NCI-H82 treated with DMSO at 0.1 percent for 48 hours (cell line): ENCODE measurements around the gene C2CD2L.
A peak's percentile ranks its signal among the peaks of the same experiment; 100 is the strongest.
"Not testable (repeated sequence)": the region's sequence is repeated elsewhere in the genome, so short reads cannot be mapped to it uniquely, and the experiment has no call there.

ENCODE experiments used
- DNase-seq: peaks from one replicate; lab custom pipeline; 2025; ENCODE audit not compliant: unreplicated experiment; lab: John Stamatoyannopoulos, UW

The C2CD2L gene

DNA sequence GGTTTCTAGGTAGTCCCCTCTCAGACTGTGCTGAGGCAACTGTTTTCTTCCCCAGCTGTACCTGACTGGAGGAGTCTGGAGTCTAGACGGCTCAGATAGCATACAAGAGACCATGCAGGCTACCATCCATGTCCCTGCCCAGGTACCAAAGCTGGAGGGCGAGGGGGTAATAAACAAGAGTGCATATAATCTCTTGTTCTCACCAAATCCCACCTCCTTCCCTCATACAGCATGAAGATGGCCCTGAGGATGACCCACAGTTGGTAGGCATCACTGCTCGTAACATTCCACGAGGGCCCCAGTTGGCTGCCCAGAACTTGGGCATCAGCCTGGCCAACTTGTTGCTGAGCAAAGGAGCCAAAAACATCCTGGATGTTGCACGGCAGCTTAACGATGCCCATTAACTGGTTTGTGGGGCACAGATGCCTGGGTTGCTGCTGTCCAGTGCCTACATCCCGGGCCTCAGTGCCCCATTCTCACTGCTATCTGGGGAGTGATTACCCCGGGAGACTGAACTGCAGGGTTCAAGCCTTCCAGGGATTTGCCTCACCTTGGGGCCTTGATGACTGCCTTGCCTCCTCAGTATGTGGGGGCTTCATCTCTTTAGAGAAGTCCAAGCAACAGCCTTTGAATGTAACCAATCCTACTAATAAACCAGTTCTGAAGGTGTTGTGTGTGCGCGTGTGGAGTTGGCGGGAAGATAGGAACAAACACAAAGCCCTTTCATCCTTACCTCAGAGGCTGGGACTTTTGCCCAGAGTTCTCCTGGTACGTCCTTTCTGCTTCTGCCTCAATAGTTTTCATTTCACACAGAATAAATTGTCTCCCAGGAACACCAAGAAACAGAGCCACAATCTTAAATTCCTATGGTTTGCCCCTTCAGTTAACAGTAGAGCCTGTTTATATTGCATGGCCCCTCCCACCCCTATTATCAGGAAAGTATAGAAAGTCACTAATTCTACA is 14.0 kb upstream of the C2CD2L start:
- no peak for DNase-seq

DNA sequence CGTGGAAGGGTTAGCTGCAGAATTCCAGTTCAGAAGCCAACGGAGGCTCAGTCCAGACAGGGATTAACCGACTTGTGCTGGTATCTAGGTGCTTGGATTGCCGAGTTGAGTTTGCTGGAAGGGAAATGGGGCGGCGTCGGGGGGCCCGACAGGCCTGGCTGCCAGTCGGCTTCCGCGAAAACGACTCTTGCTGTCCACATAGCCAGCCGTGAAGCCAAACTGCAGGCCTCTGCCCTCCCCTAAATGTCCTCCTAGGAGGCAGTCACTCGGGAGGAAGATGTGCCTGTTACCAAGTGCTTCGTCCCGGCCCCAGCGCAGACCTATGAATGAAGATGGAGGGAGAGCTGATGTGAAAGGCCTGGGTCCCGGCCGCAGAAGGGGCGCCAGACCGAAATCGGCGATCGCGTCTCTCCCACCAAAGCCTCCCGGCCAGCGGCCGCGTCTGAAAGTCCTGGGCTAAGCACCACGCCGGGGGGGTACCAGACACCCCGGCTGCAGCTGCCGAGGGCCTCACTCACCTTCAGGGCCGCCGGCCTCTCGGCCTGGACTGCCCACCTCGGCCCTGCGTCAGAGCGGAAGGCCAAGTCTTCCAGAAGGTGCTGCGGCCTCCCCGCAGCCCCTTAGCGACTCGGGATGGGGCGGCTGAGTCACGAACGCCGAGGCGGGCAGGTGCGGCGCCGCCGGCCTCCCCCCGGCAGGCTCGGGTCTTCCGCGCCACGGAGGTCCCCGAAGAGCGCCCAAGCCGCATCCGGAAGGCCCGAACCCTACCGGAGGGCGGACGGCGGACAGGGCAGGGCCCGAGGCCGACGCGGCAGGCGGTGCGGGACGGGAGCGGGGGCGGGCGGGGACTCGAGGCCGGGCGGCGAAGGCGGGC is 13.0 kb upstream of the C2CD2L start:
- no peak for DNase-seq

DNA sequence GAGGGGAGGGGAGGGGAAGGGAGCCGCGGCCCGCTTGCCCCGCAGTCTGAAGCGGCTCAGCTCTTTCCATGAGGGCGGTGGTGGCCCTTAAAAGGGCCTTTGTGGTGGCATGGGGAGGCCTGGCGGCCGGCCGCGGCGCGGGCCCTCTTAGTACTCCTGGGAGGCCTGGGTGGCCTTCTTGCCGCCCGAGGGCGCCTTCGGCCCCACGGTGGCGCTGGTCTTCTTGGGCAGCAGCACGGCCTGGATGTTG is 12.4 kb upstream of the C2CD2L start:
- DNase-seq = no peak

DNA sequence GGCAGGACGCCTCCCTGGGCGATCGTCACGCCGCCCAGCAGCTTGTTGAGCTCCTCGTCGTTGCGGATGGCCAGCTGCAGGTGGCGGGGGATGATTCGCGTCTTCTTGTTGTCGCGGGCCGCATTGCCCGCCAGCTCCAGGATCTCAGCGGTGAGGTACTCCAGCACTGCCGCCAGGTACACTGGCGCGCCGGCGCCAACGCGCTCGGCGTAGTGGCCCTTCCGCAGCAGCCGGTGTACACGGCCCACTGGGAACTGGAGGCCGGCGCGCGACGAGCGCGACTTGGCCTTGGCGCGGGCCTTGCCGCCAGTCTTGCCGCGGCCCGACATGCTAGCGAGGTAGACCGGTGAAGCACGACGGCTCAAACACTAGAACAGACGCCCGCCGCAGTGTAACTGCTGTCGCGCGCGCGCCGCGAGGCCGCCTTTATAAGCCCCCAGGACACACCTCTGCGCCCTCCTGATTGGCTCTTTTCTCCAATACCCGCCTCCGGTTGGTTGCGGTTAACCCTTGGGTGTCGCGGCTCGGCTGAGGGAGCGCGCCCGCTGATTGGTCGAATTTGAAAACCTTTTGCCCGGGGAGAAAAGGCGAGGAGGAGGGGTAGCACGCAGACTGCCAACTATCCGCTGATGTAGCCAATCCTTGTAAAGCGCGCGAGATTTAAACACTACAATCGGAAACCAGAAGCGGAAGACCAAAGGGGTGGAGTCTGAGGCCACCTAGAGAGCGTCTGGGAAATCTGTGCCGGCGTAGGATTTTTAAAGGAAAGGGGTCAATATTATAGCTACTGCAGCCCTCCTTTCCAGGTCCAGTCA is 11.9 kb upstream of the C2CD2L start:
- peak; percentile 95 for DNase-seq

DNA sequence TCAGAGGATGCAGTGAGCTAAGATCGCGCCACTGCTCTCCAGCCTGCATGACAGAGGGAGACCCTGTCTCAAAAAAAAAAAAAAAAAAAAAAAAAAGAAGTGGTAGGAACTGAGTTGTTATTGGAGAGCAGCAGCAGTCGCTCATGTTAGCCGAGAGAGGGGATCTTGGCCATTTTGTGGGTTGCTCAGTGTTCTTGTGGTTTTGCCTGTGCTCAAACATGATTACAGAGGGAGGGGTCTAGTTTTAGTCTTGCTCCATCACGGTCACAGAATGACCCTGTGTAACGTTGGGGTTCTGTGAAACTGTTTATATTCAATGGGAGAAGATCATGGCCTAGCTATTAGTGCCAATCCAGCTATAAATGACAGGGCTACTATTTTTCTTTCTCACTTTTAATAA is 7.4 kb upstream of the C2CD2L start:
- DNase-seq = no peak

DNA sequence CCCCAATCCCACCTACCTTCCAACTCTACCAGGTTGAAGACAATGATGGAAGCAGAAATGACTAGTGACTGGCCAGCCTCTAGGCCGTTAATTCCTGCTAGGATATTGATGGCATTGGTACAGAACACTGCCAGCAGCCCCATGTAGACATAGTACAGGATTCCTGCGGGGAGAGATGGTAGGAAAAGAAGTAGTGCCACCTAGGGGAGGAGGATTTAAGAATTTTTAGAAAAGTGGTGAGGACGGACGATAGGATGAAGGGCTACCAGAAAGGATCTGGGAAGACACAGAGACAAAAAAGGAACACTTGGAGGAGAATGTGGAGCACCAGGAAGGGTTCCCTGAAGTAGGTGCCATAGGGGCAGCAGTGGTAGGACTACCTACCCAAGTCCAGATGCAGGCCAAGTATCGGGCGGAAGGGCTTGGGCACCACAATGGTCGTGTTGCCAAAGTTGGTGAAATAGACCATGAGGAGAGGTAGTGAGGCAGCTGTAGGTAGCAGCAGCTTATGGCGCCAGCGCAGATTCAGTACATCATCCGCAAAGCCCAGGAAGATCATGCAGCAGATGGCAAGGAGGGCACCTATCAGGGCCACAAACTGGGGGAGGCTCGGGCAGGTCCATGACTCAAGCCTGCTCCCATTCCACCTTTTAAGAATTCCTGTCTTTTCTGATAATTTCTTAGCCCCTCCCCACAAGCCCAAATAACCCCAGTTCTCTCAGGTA is 6.7 kb upstream of the C2CD2L start:
- DNase-seq = no peak

DNA sequence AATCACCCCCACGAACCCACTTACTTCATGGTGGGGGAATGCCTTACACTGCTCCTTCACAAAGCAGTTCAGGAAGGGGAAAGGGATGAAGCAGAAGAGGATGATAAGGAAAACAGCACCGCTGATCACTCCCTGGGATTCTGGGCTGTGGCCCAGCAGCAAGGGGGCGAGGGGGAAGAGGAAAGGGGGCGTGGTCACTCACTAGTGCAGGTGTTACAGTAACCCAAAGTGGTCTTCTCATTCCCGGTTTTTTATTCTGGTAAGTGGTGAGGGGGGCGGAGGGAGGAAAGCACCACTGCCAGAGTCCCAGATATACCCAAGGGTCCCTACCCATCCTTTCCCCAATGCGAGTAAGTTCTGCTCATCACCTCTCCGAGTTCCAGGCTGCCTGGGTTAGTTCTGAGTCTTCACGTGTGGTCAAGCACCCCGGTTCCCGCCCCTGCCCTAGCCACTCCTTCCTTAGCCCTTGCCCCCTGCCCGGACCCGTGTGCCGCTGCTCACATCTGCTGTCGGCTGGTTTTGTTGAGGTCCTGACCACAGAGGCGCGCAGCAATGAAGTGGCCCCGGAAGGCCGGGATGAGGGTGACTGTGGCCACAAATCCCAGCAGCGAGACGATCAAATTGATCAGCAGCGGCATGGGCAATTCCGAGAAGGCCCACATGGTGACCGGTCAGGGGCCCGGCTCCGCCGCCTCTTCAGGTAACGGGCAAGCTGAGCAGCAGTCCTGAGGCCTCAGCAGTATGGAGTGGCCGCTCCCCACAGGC is 6.0 kb upstream of the C2CD2L start:
- DNase-seq = no peak

DNA sequence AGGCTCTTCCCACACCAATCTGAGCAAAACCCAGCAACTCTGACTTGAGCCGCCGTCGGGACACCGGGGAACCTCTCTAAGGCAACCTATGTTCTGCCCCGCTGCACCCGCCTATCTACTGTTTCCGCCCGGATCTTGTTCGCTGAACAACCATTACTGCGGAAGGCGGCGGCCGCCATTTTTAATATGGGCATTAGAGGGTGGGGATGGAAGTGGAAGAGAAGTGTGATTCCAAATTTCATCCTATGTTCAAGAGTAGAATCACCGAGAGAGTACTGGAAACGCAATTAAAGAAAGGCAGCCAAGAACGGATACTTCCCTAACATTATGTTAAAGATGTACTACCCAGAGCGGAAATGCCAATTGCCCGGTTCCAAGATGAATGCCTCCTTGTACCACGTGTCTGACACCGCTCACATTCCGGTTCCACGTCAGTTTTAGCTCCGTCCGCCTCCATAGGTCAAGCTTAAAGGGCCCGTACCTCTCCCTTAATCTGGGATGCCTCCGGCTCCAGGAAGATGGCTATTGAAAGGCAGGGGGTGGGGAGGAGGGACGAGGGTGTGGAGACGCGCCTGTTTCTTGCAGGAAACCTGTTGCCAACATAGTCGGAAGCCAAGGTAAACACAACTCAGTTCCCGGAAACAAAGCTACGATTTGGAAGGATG is 5.3 kb upstream of the C2CD2L start, which contains the start of gene DPAGT1:
TSS of gene DPAGT1 (minus strand) at position 95 of the 665 bp plus-strand sequence. CDS start 198 bp downstream, outside the sequence.
- DNase-seq = peak; percentile 91

DNA sequence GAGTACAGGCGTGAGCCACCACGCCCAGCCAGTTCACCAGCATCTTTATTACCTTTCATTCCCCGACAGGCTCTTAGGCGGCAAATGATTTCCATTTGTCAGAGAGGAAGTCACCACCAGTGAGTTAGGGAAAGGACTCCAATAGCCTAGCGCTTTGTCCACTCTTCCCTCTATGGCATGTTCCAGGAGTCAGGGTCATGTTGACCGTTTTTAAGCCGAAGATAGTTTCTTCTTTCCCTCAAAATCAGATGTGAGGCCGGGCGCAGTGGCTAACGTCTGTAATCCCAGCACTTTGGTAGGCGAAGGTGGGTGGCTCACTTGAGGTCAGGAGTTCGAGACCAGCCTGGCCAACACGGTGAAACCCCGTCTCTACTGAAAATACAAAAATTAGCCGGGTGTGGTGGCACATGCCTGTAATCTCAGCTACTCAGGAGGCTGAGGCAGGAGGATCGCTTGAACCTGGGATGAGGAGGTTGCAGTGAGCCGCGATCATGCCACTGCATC is 3.9 kb upstream of the C2CD2L start:
- not testable (repeated sequence) for DNase-seq

DNA sequence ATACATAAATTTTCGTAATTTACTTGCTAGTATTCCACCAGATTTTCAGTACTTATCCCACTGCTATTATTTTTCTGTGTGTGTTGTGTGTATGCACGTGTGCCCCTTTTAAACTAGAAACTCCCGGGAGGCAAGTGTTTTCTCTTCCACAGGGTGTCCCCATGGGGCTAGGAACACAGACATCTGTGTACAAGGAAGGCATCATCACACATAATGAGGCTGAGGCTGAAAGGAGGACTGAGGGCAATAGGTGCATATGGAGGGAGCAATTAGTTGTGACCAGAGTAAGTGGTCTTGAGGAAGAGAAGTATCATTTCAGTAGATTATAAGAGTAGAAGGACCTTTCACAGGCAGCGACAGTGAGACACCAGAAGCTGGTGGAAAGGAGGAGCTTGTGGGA is 3.4 kb upstream of the C2CD2L start:
- no peak for DNase-seq

DNA sequence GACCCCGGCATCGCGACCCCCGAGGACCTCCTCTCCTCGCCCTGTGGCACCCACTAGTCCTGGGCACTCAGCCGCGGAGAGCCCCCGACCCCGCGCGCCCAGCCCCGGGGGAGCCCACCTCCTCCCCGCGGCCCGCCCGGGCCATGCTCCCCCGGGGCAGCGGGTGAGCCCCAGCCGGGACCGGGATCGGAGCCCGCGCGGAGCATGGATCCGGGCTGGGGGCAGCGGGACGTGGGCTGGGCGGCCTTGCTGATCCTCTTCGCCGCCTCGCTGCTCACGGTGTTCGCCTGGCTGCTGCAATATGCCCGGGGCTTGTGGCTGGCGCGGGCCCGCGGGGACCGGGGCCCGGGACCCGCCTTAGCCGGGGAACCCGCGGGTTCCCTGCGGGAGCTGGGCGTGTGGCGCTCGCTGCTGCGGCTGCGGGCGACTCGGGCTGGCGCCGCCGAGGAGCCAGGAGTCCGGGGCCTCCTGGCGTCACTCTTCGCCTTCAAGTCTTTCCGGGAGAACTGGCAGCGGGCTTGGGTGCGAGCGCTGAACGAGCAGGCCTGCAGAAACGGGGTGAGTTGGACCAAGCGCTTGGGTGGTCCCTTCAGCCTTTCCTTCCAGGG is 498 bp downstream of the C2CD2L start:
- no peak for DNase-seq

DNA sequence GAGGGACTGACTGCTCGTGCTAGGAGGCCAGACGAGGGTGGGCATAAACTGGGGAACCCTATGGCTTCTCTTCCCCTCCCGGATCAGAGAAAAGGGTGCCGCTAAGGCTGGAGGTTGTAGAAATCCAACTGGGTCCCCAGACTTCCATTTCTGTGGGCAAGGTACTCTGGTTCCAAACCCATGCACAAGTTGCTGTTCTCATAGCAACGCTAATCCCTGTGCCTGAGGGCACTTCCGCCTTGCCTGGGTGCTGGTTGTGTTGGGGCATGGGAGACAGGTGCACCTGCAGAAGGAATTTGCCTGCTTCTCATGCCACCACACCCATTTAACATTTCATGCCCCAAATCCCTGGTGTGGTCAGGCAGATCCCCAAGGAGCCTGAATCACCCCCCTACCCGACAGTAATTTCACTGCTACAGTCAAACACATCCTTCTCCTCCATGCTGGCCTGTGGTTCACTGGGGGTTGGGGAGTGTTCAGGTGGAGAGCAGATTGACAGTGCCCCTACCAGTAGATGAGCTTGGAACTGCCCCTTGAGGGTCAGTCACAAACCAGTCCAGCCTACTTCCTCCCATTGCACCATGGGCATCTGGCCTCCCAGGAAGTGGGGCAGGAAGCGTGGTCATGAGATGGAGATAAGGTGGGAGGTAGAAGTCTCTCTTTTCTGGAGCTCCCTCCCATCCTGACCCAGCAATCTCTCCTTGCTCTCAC is 1.2 kb downstream of the C2CD2L start:
- DNase-seq = no peak

DNA sequence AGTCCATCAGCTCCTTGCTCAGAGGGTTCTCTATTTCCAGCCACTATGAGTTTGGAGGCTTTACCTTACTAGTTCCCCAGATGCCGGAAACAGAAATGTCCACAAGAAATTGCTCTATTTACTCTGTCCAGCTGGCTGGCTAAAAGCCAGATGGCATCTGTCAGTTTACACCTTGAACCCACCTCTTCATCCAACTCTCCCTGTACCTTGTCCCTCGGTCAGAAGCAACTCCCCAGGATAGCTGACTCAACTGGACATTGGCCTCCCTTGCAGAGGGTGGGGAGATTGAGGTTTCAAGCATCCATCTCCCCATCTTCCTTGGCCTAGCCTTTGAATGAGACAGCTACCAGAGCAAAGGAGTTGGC is 1.7 kb downstream of the C2CD2L start:
- no peak for DNase-seq

DNA sequence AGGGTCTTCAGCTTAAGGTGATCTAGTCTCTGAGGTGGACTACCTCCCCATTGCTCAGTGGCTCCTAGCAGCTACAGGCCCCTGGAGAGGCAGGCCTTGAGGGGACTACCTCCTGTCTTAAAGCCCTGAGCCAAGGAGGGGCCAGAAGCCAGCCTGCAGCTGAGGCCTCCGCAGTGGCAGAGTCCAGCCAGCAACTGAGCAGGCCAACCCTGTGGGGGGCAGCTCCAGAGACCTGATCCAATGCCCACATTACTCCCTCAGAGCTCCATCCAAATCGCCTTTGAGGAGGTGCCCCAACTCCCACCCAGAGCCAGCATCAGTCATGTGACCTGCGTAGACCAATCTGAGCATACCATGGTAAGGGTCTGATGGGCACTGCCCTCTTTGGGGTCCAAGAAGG is 2.7 kb downstream of the C2CD2L start:
- DNase-seq = no peak

DNA sequence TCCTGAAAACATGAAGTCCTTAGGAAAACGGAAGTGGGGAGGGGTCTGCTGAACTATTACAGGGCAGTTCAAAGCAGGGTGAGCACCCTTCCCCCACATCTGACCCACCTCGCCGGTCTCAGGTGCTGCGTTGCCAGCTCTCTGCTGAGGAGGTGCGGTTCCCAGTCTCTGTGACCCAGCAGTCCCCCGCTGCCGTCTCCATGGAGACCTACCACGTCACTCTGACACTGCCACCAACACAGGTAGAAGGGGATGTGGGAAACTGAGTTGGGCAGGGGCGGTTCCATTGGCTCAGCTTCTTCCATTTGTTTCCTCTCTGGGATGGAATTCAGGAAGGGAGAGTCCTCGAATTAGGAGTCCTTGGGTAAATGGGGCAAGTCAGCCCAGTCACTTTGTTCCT is 3.3 kb downstream of the C2CD2L start:
- no peak for DNase-seq

DNA sequence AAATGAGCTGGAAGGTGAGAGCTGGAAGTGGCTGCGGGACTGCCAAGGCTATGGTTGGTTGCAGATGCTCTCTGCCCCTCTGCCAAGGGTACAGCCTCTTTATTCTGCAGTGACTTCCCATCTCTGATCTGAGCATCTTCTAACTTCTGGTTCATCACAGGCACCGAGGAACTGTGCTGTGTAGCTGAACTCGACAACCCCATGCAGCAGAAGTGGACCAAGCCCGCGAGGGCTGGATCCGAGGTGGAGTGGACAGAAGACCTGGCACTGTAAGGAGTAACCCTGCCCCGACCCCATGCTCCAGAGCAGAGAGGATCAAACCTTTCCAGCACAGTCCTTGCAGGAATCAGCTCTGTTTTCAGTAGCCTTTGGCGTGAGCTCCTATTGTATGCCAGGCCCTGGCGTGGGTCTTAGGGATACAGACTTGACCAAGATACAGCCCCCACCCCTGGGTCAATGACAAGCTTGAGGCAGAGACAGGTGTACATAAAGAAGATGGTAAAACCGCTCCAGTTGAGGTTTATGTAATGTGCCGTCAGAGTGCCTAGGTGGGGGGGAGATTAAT is 4.3 kb downstream of the C2CD2L start:
- DNase-seq = no peak

DNA sequence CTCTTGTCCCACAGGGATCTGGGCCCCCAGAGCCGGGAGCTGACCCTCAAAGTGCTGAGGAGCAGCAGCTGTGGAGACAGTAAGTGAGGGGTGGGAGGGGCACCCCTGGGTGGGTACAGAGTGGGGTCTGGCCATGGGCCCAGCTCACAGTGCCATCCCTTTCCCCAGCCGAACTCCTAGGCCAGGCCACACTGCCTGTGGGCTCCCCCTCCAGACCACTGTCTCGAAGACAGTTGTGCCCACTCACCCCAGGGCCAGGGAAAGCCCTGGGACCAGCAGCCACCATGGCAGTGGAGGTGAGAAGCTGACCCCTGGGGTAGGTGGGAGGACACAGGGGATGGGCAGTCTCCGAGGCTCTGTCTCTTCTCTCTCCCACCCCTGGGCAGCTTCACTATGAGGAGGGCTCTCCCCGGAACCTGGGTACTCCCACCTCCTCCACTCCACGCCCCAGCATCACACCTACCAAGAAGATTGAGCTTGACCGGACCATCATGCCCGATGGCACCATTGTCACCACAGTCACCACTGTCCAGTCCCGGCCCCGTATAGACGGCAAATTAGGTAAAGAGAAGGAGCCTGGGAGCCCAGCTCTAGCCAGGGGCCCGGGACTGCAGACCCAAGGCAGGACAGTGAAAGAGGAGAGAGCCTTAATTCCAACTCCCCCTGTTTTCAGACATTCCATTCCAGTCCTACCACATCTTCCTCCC is 5.3 kb downstream of the C2CD2L start:
- no peak for DNase-seq
